ENCODE measurements around the gene GAST. TPM values are rescaled to one million over a fixed set of nuclear protein-coding genes. Genes with fewer than 3 reads are reported as not detected.

Gene GAST
- total and polyA plus RNA-seq, 9 of the 15 experiments (the other 6 are each of a cell fraction or from before 2014, with no cell fraction given) = not detected

GRCh38 chr17:41697122-41697962 lies 14.8 kb upstream of the GAST start (continued):
- TF ChIP-seq REST (IDR thresholded peaks at IDR 0.05; ENCODE audit: borderline replicate concordance) (peak; percentile 57), REST (CRISPR knock-in tag; IDR thresholded peaks at IDR 0.05; ENCODE audit: low read depth) (no peak), ZKSCAN8 (CRISPR knock-in tag; IDR thresholded peaks at IDR 0.05) (peak; percentile 56; the same call in 1 of the 2 replicates)
